Activated naive CD4-positive, alpha-beta T cell treated with anti-CD3 and anti-CD28 coated beads, Interleukin-2, amount 10 ng/mL, durations not matched to agents 7 days and 5 days (primary cell): Measurements from ENCODE around the gene PRTN3.

Source experiments
- CTCF ChIA-PET: fragments of 350-600 bp; sonication (Branson Sonifier 250); formaldehyde crosslinking; loops from one replicate; lab custom pipeline; 2021; ENCODE audit warnings: antibody characterized with exemption; lab: Charles Lee
- DNase-seq: peaks from one replicate; pipeline ENCODE4 v3.0.0-alpha.2; 2020
- H3K27ac Mint-ChIP-seq: one replicate; pipeline ENCODE4 v1.8.0; 2021; ENCODE audit warnings: mild to moderate bottlenecking, moderate library complexity, mixed read lengths
- H3K27me3 Mint-ChIP-seq: one replicate; pipeline ENCODE4 v1.8.0; 2021; ENCODE audit warnings: mild to moderate bottlenecking, mixed read lengths
- H3K36me3 Mint-ChIP-seq: one replicate; pipeline ENCODE4 v1.8.0; 2021; ENCODE audit warnings: mixed read lengths
- H3K4me1 Mint-ChIP-seq: one replicate; pipeline ENCODE4 v1.8.0; 2021; ENCODE audit warnings: mixed read lengths
- H3K4me3 Mint-ChIP-seq: one replicate; pipeline ENCODE4 v1.8.0; 2021; ENCODE audit warnings: mild to moderate bottlenecking, moderate library complexity, mixed read lengths
- H3K9me3 Mint-ChIP-seq: one replicate; pipeline ENCODE4 v1.8.0; 2021; ENCODE audit warnings: mixed read lengths

The PRTN3 gene

DNA sequence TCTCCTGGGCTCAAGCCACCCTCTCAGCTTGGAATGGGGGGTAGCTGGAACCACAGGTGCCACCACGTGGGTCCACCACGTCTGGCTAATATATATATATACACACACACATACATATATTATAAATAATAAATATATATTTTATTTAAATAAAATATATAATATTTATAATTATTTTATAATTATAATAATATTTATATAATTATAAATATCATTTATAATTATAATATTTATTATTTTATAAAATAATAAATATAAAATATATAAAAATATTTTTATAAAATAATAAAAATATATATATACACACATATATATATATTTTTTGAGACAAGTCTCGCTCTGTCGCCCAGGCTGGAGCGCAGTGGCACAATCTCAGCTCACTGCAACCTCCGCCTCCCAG is 13.8 kb downstream of the PRTN3 start:
- no peaks in the 10 kb centered on the region for H3K36me3 Mint-ChIP-seq
- H3K4me1 Mint-ChIP-seq: peaks cover 11% of the 10 kb centered on the region
- H3K27ac Mint-ChIP-seq: no peak overlapping the region
- DNase-seq: no peak
- H3K4me3 Mint-ChIP-seq: no peak overlapping the region
- H3K9me3 Mint-ChIP-seq: no peaks in the 10 kb centered on the region
- peaks cover 72% of the 10 kb centered on the region for H3K27me3 Mint-ChIP-seq
- CTCF ChIA-PET: interaction anchor here (1.6 kb wide), 1 partner anchor 127 kb away, joined by 4 read pairs; no protein-coding TSS in a partner anchor

- no peak for DNase-seq
- Mint-ChIP-seq H3K27me3 (peaks cover 72% of the 10 kb centered on the region), H3K4me3 (no peak overlapping the region), H3K27ac (no peak overlapping the region), H3K4me1 (peaks cover 16% of the 10 kb centered on the region), H3K36me3 (no peaks in the 10 kb centered on the region), H3K9me3 (no peaks in the 10 kb centered on the region)
- CTCF ChIA-PET: interaction anchor here (1.6 kb wide), 1 partner anchor 127 kb away, joined by 4 read pairs; no protein-coding TSS in a partner anchor
Measured at GRCh38 chr19:855142-855541, 14.3 kb downstream of the PRTN3 start.

DNA sequence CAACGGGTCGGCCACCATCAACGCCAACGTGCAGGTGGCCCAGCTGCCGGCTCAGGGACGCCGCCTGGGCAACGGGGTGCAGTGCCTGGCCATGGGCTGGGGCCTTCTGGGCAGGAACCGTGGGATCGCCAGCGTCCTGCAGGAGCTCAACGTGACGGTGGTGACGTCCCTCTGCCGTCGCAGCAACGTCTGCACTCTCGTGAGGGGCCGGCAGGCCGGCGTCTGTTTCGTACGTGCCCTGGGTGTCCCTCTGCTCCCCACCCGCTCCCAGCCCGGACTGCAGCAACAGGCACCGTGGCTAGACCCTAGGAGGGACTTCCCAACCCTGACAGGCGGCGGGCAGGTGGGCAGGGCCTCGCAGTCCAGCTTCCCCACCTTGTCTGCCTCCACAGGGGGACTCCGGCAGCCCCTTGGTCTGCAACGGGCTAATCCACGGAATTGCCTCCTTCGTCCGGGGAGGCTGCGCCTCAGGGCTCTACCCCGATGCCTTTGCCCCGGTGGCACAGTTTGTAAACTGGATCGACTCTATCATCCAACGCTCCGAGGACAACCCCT is 14.8 kb downstream of the PRTN3 start:
- peaks cover 16% of the 10 kb centered on the region for H3K4me1 Mint-ChIP-seq
- H3K36me3 Mint-ChIP-seq: no peaks in the 10 kb centered on the region

GRCh38 chr19:858284-858683 is 17.5 kb downstream of the PRTN3 start:
- Mint-ChIP-seq H3K9me3 (no peaks in the 10 kb centered on the region), H3K36me3 (no peaks in the 10 kb centered on the region), H3K27me3 (peaks cover 59% of the 10 kb centered on the region), H3K27ac (no peak overlapping the region), H3K4me1 (peaks cover 24% of the 10 kb centered on the region), H3K4me3 (no peak overlapping the region)
- CTCF ChIA-PET: interaction anchor here (1.1 to 1.5 kb wide), 3 partner anchors 88 to 126 kb away, joined by 3 to 4 read pairs (median 3); partner anchors contain the start of gene WDR18
- no peak for DNase-seq

More for the DNA sequence above, 14.8 kb downstream of the PRTN3 start:
- DNase-seq: no peak
- H3K4me3 Mint-ChIP-seq: no peak overlapping the region
- peaks cover 72% of the 10 kb centered on the region for H3K27me3 Mint-ChIP-seq
- H3K9me3 Mint-ChIP-seq: no peaks in the 10 kb centered on the region
- CTCF ChIA-PET: interaction anchor here (1.1 to 1.6 kb wide), 4 partner anchors 68 to 212 kb away, joined by 3 to 8 read pairs (median 4); no protein-coding TSS in a partner anchor
- no peak overlapping the region for H3K27ac Mint-ChIP-seq

DNA sequence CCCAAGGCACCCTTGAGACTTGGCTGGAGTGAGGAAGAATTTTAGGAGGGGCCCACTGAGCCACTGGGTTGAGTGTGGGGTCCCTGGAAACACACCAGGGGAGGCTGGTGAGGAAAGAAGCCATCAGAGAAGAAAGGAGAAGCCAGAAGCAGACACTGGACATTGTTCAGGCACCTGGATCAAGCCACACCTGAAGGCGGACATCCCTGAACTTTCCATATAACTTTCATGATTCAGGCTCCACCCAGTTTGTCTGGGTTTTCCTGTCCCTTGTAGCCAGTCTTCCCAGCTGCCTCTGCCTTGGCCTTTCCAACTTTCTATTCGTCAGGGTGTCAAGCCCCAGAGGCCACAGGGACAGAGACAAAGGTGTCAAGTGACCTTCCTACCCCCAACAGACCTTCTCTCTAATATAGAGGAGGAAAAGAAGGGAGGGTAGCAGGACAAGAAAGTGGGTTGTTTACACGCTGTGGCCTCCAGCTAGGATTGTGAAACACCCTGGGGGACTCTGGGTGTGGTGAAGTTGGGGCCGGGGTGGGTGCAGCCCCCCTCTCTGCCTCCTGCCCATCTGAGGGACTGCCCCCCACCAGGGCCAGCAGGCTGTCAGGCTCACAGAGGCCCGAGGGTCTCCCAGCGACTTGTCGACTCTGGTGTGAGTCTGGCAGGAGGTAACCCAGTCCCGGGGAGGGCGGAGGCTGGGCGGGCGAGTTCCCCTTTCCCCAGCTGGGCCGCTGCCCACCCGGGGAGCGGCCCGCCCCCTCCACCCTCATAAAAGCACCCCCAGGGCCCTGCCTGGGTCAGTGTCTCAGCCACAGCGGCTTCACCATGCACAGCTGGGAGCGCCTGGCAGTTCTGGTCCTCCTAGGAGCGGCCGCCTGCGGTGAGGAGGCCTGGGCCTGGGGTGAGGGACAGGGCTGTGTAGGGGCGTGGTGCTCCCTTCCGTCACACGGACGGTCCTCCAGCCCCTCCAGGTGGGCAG is 18.4 kb downstream of the PRTN3 start, which contains the start of gene CFD:
TSS of gene CFD (plus strand) at position 797 of the 976 bp plus-strand sequence. CDS start at position 823, 26 bp downstream.
- no peak within 1 kb of the TSS for H3K27ac Mint-ChIP-seq
- peaks cover 54% of the 10 kb centered on the region for H3K27me3 Mint-ChIP-seq
- no peaks in the 10 kb centered on the region for H3K36me3 Mint-ChIP-seq
- DNase-seq: no peak
- H3K4me1 Mint-ChIP-seq: peaks cover 30% of the 10 kb centered on the region
- CTCF ChIA-PET: interaction anchor here (0.7 to 1.3 kb wide), 3 partner anchors 86 to 125 kb away, joined by 3 read pairs; partner anchors contain the start of gene WDR18
- H3K9me3 Mint-ChIP-seq: no peaks in the 10 kb centered on the region
- H3K4me3 Mint-ChIP-seq: peak within 1 kb of the TSS; percentile 47

- H3K4me1 Mint-ChIP-seq: peaks cover 33% of the 10 kb centered on the region
- H3K36me3 Mint-ChIP-seq: peaks cover 2% of the 10 kb centered on the region
- DNase-seq: no peak
- H3K27me3 Mint-ChIP-seq: peaks cover 46% of the 10 kb centered on the region
- CTCF ChIA-PET: no interaction called here
- no peaks in the 10 kb centered on the region for H3K9me3 Mint-ChIP-seq
- H3K27ac Mint-ChIP-seq: no peak overlapping the region
- H3K4me3 Mint-ChIP-seq: no peak overlapping the region
Measured at GRCh38 chr19:861141-861755, 20.4 kb downstream of the PRTN3 start.

DNA sequence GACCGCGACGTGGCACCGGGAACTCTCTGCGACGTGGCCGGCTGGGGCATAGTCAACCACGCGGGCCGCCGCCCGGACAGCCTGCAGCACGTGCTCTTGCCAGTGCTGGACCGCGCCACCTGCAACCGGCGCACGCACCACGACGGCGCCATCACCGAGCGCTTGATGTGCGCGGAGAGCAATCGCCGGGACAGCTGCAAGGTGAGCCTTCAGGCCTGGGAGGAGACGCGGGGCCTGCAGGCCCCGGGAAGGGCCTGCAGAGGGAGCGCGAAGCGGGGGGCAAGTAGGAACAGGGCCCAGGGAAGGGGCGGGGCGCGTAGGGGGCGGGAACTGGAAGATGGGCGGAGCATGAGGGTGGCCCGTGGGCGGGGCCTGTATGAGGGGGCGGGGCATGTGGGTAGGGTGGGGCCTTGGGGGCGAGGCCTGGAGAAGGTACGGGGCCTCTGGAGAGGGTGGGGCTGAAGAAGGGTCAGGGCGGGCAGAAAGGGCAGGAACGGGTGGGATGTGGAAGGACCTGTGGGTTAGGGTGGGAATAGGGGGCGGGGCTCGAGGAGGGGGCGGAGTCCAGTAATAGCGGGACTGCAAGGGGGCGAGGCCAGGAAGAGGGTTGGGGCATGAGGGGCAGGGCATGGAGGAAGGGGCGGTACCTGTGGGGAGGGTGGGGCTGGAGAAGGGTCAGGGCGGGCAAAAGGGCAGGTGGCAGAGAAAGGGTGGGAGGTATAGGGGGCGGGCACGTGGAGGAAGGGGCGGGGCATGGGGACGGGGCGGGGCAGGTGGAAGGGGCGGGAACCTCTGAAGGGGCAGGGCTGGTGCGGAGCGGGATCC is 21.2 kb downstream of the PRTN3 start:
- peaks cover 32% of the 10 kb centered on the region for H3K4me1 Mint-ChIP-seq
- peak overlapping the region; percentile 57 for H3K4me3 Mint-ChIP-seq
- H3K27ac Mint-ChIP-seq: no peak overlapping the region
- DNase-seq: peak; percentile 81
- H3K36me3 Mint-ChIP-seq: peaks cover 2% of the 10 kb centered on the region
- CTCF ChIA-PET: interaction anchor here (2.1 to 2.5 kb wide), 3 partner anchors 17 to 122 kb away, joined by 8 to 24 read pairs (median 14); partner anchors contain the start of genes KISS1R and WDR18
- peaks cover 46% of the 10 kb centered on the region for H3K27me3 Mint-ChIP-seq
- H3K9me3 Mint-ChIP-seq: no peaks in the 10 kb centered on the region

- no peaks in the 10 kb centered on the region for H3K9me3 Mint-ChIP-seq
- peak overlapping the region; percentile 92 for H3K27ac Mint-ChIP-seq
- CTCF ChIA-PET: interaction anchor here (0.9 to 2.5 kb wide), 8 partner anchors 16 to 134 kb away, joined by 4 to 24 read pairs (median 8); partner anchors contain the start of genes KISS1R and WDR18
- H3K27me3 Mint-ChIP-seq: peaks cover 43% of the 10 kb centered on the region
- H3K36me3 Mint-ChIP-seq: peaks cover 6% of the 10 kb centered on the region
- peak overlapping the region; percentile 67 for H3K4me3 Mint-ChIP-seq
- DNase-seq: peak; percentile 88
- H3K4me1 Mint-ChIP-seq: peaks cover 29% of the 10 kb centered on the region
Measured at GRCh38 chr19:862581-863314, 21.9 kb downstream of the PRTN3 start.

DNA sequence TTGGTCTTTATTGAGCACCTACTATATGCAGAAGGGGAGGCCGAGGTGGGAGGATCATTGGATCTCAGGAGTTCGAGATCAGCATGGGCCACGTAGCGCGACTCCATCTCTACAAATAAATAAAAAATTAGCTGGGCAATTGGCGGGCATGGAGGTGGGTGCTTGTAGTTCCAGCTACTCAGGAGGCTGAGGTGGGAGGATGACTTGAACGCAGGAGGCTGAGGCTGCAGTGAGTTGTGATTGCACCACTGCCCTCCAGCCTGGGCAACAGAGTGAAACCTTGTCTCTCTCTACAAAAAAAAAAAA is 22.5 kb downstream of the PRTN3 start:
- Mint-ChIP-seq H3K27ac (peak overlapping the region; percentile 92), H3K9me3 (no peaks in the 10 kb centered on the region)

GRCh38 chr19:866769-867300 is 26.0 kb downstream of the PRTN3 start:
- no peak overlapping the region for H3K27ac Mint-ChIP-seq
- peaks cover 23% of the 10 kb centered on the region for H3K36me3 Mint-ChIP-seq
- peaks cover 7% of the 10 kb centered on the region for H3K27me3 Mint-ChIP-seq
- no peak for DNase-seq
- H3K4me1 Mint-ChIP-seq: peaks cover 24% of the 10 kb centered on the region
- no peak overlapping the region for H3K4me3 Mint-ChIP-seq
- CTCF ChIA-PET: no interaction called here
- H3K9me3 Mint-ChIP-seq: no peaks in the 10 kb centered on the region

More for the DNA sequence above, 22.5 kb downstream of the PRTN3 start:
- Mint-ChIP-seq H3K4me3 (peak overlapping the region; percentile 67), H3K4me1 (peaks cover 28% of the 10 kb centered on the region), H3K36me3 (peaks cover 6% of the 10 kb centered on the region), H3K27me3 (peaks cover 38% of the 10 kb centered on the region)
- no peak for DNase-seq
- CTCF ChIA-PET: interaction anchor here (0.6 to 2.5 kb wide), 23 partner anchors 16 to 351 kb away, joined by 3 to 24 read pairs (median 4); partner anchors contain the start of genes KISS1R, MED16, RNU6-9 and WDR18

DNA sequence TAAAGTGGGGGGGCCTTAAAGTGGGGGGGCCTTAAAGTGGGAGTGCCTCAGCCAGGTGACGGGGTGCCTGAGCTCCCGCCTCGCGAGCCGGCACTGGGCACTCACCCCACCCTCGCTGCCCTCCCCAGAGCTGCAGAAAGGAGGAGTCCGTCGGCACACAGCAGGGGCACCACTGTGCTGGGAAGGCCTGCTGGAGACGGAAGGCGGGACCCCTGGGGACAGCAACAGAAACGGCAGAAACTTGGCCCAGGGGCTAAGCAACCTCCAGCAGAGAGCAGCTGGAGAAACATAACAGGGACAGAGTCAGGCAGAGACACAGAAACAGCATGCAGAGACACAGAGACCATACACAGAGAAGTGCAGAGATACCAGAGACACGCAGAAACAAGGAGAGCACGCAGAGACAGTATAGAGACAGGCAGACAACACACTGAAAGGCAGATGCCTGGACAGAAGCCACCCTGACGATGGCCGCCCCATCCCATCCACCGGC is 26.5 kb downstream of the PRTN3 start:
- no peak for DNase-seq
- Mint-ChIP-seq H3K36me3 (peaks cover 23% of the 10 kb centered on the region), H3K27ac (peak overlapping the region; percentile 20), H3K4me1 (peaks cover 29% of the 10 kb centered on the region), H3K9me3 (no peaks in the 10 kb centered on the region), H3K27me3 (peaks cover 5% of the 10 kb centered on the region), H3K4me3 (no peak overlapping the region)
- CTCF ChIA-PET: no interaction called here

- CTCF ChIA-PET: no interaction called here
- H3K27ac Mint-ChIP-seq: no peak overlapping the region
- H3K4me1 Mint-ChIP-seq: peaks cover 28% of the 10 kb centered on the region
- no peak overlapping the region for H3K4me3 Mint-ChIP-seq
- H3K27me3 Mint-ChIP-seq: no peaks in the 10 kb centered on the region
- no peak for DNase-seq
- no peaks in the 10 kb centered on the region for H3K9me3 Mint-ChIP-seq
- peaks cover 26% of the 10 kb centered on the region for H3K36me3 Mint-ChIP-seq
Measured at GRCh38 chr19:867855-868457, 27.2 kb downstream of the PRTN3 start.
